ENCODE results near the gene DQX1. TPM values are rescaled to one million over a fixed set of nuclear protein-coding genes. Genes with fewer than 3 reads are reported as not detected.
A peak's percentile ranks its signal among the peaks of the same experiment; 100 is the strongest.

The DQX1 gene
- total and polyA plus RNA-seq, 9 of the 15 experiments (the other 6 are each of a cell fraction or from before 2014, with no cell fraction given): 0.04 to 0.38 (median 0.18) TPM; not detected in 1

DNA sequence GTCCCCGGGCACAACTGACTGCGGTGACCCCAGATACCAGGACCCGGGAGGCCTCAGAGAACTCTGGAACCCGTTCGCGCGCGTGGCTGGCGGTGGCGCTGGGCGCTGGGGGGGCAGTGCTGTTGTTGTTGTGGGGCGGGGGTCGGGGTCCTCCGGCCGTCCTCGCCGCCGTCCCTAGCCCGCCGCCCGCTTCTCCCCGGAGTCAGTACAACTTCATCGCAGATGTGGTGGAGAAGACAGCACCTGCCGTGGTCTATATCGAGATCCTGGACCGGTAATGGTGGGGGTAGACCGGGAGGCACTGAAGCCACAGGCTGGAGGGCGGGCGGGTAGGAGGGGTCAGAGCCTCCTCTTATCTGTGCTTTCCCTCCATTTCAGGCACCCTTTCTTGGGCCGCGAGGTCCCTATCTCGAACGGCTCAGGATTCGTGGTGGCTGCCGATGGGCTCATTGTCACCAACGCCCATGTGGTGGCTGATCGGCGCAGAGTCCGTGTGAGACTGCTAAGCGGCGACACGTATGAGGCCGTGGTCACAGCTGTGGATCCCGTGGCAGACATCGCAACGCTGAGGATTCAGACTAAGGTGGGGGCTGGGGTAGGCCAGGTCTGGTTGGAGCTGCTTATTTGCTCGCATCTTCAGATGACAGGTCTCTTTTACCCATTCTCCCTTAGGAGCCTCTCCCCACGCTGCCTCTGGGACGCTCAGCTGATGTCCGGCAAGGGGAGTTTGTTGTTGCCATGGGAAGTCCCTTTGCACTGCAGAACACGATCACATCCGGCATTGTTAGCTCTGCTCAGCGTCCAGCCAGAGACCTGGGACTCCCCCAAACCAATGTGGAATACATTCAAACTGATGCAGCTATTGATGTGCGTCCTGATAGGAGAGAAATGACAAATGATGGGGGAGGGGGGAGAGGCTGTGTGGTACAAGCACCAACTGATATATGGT lies 4.5 kb upstream of the DQX1 start (continued):
- TF ChIP-seq, protein P1, sequence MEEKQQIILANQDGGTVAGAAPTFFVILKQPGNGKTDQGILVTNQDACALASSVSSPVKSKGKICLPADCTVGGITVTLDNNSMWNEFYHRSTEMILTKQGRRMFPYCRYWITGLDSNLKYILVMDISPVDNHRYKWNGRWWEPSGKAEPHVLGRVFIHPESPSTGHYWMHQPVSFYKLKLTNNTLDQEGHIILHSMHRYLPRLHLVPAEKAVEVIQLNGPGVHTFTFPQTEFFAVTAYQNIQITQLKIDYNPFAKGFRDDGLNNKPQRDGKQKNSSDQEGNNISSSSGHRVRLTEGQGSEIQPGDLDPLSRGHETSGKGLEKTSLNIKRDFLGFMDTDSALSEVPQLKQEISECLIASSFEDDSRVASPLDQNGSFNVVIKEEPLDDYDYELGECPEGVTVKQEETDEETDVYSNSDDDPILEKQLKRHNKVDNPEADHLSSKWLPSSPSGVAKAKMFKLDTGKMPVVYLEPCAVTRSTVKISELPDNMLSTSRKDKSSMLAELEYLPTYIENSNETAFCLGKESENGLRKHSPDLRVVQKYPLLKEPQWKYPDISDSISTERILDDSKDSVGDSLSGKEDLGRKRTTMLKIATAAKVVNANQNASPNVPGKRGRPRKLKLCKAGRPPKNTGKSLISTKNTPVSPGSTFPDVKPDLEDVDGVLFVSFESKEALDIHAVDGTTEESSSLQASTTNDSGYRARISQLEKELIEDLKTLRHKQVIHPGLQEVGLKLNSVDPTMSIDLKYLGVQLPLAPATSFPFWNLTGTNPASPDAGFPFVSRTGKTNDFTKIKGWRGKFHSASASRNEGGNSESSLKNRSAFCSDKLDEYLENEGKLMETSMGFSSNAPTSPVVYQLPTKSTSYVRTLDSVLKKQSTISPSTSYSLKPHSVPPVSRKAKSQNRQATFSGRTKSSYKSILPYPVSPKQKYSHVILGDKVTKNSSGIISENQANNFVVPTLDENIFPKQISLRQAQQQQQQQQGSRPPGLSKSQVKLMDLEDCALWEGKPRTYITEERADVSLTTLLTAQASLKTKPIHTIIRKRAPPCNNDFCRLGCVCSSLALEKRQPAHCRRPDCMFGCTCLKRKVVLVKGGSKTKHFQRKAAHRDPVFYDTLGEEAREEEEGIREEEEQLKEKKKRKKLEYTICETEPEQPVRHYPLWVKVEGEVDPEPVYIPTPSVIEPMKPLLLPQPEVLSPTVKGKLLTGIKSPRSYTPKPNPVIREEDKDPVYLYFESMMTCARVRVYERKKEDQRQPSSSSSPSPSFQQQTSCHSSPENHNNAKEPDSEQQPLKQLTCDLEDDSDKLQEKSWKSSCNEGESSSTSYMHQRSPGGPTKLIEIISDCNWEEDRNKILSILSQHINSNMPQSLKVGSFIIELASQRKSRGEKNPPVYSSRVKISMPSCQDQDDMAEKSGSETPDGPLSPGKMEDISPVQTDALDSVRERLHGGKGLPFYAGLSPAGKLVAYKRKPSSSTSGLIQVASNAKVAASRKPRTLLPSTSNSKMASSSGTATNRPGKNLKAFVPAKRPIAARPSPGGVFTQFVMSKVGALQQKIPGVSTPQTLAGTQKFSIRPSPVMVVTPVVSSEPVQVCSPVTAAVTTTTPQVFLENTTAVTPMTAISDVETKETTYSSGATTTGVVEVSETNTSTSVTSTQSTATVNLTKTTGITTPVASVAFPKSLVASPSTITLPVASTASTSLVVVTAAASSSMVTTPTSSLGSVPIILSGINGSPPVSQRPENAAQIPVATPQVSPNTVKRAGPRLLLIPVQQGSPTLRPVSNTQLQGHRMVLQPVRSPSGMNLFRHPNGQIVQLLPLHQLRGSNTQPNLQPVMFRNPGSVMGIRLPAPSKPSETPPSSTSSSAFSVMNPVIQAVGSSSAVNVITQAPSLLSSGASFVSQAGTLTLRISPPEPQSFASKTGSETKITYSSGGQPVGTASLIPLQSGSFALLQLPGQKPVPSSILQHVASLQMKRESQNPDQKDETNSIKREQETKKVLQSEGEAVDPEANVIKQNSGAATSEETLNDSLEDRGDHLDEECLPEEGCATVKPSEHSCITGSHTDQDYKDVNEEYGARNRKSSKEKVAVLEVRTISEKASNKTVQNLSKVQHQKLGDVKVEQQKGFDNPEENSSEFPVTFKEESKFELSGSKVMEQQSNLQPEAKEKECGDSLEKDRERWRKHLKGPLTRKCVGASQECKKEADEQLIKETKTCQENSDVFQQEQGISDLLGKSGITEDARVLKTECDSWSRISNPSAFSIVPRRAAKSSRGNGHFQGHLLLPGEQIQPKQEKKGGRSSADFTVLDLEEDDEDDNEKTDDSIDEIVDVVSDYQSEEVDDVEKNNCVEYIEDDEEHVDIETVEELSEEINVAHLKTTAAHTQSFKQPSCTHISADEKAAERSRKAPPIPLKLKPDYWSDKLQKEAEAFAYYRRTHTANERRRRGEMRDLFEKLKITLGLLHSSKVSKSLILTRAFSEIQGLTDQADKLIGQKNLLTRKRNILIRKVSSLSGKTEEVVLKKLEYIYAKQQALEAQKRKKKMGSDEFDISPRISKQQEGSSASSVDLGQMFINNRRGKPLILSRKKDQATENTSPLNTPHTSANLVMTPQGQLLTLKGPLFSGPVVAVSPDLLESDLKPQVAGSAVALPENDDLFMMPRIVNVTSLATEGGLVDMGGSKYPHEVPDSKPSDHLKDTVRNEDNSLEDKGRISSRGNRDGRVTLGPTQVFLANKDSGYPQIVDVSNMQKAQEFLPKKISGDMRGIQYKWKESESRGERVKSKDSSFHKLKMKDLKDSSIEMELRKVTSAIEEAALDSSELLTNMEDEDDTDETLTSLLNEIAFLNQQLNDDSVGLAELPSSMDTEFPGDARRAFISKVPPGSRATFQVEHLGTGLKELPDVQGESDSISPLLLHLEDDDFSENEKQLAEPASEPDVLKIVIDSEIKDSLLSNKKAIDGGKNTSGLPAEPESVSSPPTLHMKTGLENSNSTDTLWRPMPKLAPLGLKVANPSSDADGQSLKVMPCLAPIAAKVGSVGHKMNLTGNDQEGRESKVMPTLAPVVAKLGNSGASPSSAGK (IDR thresholded peaks at IDR 0.05): peak; percentile 96
- peak; percentile 98 for TF ChIP-seq L3MBTL2 (IDR thresholded peaks at IDR 0.05)
- no peak for TF ChIP-seq ZNF449 (CRISPR knock-in tag; IDR thresholded peaks at IDR 0.05)
- TF ChIP-seq, protein P2, sequence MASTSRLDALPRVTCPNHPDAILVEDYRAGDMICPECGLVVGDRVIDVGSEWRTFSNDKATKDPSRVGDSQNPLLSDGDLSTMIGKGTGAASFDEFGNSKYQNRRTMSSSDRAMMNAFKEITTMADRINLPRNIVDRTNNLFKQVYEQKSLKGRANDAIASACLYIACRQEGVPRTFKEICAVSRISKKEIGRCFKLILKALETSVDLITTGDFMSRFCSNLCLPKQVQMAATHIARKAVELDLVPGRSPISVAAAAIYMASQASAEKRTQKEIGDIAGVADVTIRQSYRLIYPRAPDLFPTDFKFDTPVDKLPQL (IDR thresholded peaks at IDR 0.05; ENCODE audit: extremely low read depth, insufficient read length): no peak
- 0 out of 4 replicates have a peak, but pooled peaks of 1 of the 2 experiments have one; percentile 60 for TF ChIP-seq KDM1A (IDR thresholded peaks at IDR 0.05)
- no peak for TF ChIP-seq ZNF766 (CRISPR knock-in tag; conservative IDR thresholded peaks at IDR 0.05)
- TF ChIP-seq SPI1 (IDR thresholded peaks at IDR 0.05; ENCODE audit: borderline replicate concordance, low read depth, low read length): no peak
- peak; percentile 46 for TF ChIP-seq KDM5B (IDR thresholded peaks at IDR 0.05; ENCODE audit: insufficient replicate concordance, low read depth, low read length)
- no peak for TF ChIP-seq U2AF2 (optimal IDR thresholded peaks at IDR 0.05; ENCODE audit: low read depth, low read length)
- no peak; the same call in 1 of the 2 replicates for TF ChIP-seq RFX1 (IDR thresholded peaks at IDR 0.05)
- TF ChIP-seq HES1 (IDR thresholded peaks at IDR 0.05; ENCODE audit: low read depth): no peak

Measured in K562 (cell line).